Ishikawa (cell line): ENCODE data around the gene ACKR1.

Experiments used
- EGR1 ChIP-seq: IDR thresholded peaks from 2 replicates; pipeline ENCODE4 v1.6.1; 2012
- EP300 ChIP-seq: IDR thresholded peaks from 2 replicates; pipeline ENCODE4 v1.6.1; 2012; ENCODE audit warnings: borderline replicate concordance
- FOXM1 ChIP-seq: IDR thresholded peaks from 2 replicates; pipeline ENCODE4 v1.6.1; 2012; ENCODE audit warnings: low read depth, borderline replicate concordance
- TCF12 ChIP-seq: IDR thresholded peaks from 2 replicates; pipeline ENCODE4 v1.6.1; 2012; ENCODE audit warnings: low read depth

DNA sequence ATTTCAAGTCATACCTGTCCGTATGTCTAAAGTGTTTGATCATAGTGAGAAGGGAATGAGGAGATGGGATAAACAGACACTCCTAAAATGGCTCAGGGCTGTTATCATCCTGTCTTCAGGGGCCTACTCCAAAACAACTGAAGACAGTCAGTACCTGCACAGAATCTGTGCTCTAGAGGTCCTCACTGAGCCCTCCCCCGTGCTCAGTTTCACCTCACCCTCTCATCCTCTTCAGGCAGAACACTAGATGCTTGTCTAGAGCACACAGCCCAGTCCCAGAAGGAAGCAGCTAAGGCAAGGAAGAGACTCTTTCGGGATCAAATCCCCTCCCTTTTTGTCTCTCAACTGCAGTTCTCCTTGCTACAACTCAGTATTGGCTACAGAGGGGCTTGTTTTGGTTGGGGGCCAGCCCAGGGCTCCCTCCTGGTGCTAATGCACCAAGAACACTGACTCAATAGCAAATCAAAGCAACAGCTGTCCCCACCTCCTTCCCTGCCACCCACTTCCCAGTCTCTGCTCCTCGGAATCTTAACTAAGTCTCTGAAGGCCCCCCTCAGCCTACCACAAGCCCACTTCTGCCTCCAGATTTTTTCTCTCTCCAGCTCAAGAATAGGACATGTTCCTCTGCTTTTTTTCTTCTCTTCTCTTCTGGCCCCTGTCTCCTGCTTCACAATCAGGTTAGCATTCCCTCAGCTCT is 23.2 kb upstream of the ACKR1 start:
- TF ChIP-seq EGR1, result no peak
- no peak for TF ChIP-seq TCF12
- TF ChIP-seq EP300, result no peak
- TF ChIP-seq FOXM1, result no peak
